Measurements from ENCODE around the gene SDR9C7.

- no peak for TF ChIP-seq POLR2AphosphoS5 (IDR thresholded peaks at IDR 0.05; ENCODE audit: low read depth, low read length)
- no peak for TF ChIP-seq SIN3A (IDR thresholded peaks at IDR 0.05; ENCODE audit: borderline replicate concordance, insufficient read depth, low read length)
- no peak for TF ChIP-seq REST (IDR thresholded peaks at IDR 0.05; ENCODE audit: insufficient read depth in 1 of 2, low read depth in 2 of 2, low read length in 2 of 2)
- no peak for TF ChIP-seq TAF1 (IDR thresholded peaks at IDR 0.05; ENCODE audit: borderline replicate concordance, insufficient read depth, low read length)
These were observed 14.2 kb upstream of the SDR9C7 start for GRCh38 chr12:56948457-56948777.
